GM20000 (cell line): ENCODE data around the gene GALC.
"Not testable (repeated sequence)": the region's sequence is repeated elsewhere in the genome, so short reads cannot be mapped to it uniquely, and the experiment has no call there.

ENCODE experiments used
- DNase-seq: peaks from one replicate; pipeline ENCODE4 v3.0.0; 2012; ENCODE audit warnings: low spot score
- CTCF ChIP-seq: IDR thresholded peaks from 2 replicates; pipeline ENCODE4 v1.5.1; 2012; ENCODE audit warnings: mild to moderate bottlenecking, control low read depth; ENCODE audit errors: extremely low read depth, missing control alignments

The GALC gene

GRCh38 chr14:88030892-88031291, 37.9 kb upstream of the GALC start:
- DNase-seq = no peak

GRCh38 chr14:88030079-88030478, 37.1 kb upstream of the GALC start:
- no peak for TF ChIP-seq CTCF

More at GRCh38 chr14:88030892-88031291, 37.9 kb upstream of the GALC start:
- no peak for TF ChIP-seq CTCF

GRCh38 chr14:88029500-88029899, 36.5 kb upstream of the GALC start:
- no peak for DNase-seq

More at GRCh38 chr14:88030079-88030478, 37.1 kb upstream of the GALC start:
- DNase-seq = no peak

GRCh38 chr14:88026890-88027289, 33.9 kb upstream of the GALC start:
- TF ChIP-seq CTCF = no peak
- peak; percentile 7 for DNase-seq

More at GRCh38 chr14:88029500-88029899, 36.5 kb upstream of the GALC start:
- TF ChIP-seq CTCF = no peak

GRCh38 chr14:88025313-88025712, 32.3 kb upstream of the GALC start:
- TF ChIP-seq CTCF = no peak
- DNase-seq = no peak

GRCh38 chr14:88024252-88025086, 31.5 kb upstream of the GALC start:
- DNase-seq = not testable (repeated sequence)

GRCh38 chr14:88023658-88024187, 30.7 kb upstream of the GALC start:
- no peak for TF ChIP-seq CTCF
- DNase-seq = peak; percentile 13
